GM19240 (cell line): ENCODE measurements around the gene TCF25.
"Not testable (repeated sequence)": the region's sequence is repeated elsewhere in the genome, so short reads cannot be mapped to it uniquely, and the experiment has no call there.

Experiments
- DNase-seq: peaks from one replicate; pipeline ENCODE4 v3.0.0; 2011; ENCODE audit warnings: low spot score; ENCODE audit not compliant: insufficient read length

Gene TCF25

GRCh38 chr16:89873109-89873971, at the start of gene TCF25:
Gene TCF25 (plus strand): TSS chr16:89873592. CDS start chr16:89873668, 76 bp downstream.
- peak; percentile 48 for DNase-seq

DNA sequence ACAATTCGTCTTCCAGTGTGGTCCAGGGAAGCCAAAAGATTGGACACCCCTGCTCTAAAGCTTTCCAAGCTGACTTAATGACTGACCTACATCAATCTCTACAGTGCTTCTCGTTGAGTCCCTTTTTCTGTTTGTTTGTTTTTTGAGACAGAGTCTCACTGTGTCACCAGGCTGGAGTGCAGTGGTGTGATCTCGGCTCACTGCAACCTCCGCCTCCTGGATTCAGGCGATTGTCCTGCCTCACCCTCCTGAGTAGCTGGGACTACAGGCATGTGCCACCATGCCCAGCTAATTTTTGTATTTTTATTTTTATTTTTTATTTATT, 49.6 kb upstream of the TCF25 start:
- DNase-seq = not testable (repeated sequence)

DNA sequence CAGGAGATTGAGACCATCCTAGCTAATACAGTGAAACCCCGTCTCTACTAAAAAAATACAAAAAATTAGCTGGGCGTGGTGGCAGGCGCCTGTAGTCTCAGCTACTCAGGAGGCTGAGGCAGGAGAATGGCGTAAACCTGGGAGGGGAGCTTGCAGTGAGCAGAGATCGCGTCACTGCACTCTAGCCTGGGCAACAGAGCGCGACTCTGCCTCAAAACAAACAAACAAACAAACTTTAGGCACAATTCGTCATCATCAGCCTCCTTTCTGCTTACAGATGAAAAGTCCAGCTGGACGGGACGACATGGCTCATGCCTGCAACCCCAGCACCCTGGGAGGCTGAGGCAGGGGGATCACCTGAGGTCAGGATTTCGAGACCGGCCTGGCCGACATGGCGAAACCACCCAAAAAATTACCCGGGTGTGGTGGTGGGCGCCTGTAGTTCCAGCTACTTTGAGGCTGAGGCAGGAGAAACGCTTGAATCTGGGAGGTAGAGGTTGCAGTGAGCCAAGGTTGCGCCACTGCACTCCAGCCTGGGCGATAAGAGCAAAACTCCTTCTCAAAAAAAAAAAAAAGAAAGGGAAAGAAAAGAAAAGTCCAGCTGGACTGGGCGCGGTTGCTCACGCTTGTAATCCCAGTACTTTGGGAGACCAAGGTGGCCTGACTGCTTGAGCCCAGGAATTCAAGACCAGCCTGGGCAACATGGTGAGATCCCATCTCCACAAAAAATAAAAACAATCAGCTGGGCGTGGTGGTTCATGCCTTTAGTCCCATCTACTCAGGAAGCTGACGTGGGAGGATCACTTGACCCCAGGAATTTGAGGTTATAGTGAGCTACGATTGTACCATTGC, 46.6 kb upstream of the TCF25 start:
- no peak for DNase-seq

GRCh38 chr16:89827383-89828198, 45.8 kb upstream of the TCF25 start:
- no peak for DNase-seq

- DNase-seq = no peak
Observed at GRCh38 chr16:89828199-89828869, 45.1 kb upstream of the TCF25 start, which contains the start of gene SPIRE2. Gene SPIRE2 (plus strand): TSS chr16:89828475. CDS start chr16:89828551, 76 bp downstream.

- DNase-seq = no peak
Observed at GRCh38 chr16:89828870-89829629, 44.3 kb upstream of the TCF25 start.

DNA sequence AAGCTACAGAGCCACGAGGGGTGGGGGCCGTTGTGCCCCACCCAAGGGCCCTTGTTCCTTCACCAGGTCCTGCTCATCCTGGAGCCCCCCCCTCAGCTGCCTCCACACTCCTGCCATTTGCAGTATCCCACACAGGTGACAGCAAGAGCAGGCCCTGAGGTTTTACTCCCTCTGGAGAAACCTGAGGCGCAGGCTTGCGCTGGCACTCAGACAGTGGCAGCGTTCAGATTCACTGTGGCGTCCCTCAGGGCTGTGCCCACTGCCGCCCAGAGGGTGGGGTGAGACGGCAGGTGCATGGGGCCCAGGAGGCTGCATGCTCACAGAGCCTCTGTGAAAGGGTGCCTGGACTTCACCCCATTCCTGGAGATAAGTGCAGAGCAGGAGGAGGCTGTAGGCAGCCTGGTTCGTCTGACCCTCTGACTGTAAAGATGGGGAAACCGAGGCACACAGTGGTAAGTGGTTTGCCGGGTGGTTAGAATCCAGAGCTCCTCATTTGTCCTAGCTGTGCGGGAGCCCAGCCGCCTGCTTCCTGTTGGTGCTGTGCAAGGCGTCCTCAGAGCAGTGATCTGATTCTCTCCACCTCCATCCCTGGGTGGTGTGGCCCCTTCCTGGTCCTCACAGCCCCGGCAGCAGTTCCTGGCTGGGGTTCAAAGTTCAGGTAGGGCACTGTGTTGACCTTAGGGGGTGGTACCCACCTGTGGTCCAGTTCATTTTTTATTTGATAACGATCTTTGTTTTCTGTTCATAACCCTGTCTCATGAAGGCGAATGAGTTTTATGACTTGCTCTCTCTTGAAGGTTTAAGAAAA, 43.6 kb upstream of the TCF25 start:
- no peak for DNase-seq

DNA sequence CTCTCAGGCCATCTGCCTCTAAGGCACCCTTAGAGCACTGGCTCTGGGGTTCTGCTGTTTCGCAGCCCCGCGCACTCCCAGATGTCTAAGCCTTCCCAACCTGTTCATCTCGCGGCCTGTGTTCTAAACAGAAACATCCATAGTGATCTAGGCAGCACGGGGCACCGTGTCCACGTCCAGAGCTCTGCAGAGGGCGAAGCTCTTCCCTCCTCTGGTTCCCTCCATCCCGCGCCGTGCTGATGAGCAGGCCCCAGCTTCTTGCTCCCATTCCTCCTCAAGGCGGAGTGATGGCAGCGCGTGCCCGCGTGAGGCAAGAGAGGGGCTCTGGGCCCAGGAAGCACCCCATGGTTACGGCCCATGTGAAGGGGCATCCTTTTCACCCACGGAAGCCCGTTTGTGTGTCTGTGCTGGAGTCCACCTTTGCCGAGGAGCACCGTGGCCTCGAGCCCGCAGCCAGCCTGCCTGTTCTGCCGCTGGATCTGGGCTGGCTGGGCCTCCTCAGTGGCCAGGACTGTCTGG, 41.5 kb upstream of the TCF25 start:
- DNase-seq = no peak

GRCh38 chr16:89833664-89834363, 39.6 kb upstream of the TCF25 start:
- DNase-seq = not testable (repeated sequence)

DNA sequence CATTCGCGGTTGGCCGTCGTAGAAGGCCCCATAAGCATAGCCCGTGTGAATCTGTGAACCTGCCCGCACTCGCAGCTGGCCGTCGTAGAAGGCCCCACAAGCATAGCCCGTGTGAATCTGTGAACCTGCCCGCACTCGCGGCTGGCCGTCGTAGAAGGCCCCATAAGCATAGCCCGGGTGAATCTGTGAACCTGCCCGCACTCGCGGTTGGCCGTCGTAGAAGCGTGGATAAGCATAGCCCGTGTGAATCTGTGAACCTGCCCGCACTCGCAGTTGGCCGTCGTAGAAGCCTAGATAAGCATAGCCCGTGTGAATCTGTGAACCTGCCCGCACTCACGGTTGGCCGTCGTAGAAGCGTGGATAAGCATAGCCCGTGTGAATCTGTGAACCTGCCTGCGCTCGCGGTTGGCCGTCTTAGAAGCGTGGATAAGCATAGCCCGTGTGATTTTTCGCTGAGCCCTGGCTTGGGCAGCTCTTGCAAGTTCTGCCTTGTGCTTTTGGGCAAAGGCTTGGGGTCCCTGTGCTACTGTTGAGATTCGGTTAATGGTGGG, 38.5 kb upstream of the TCF25 start:
- not testable (repeated sequence) for DNase-seq

DNA sequence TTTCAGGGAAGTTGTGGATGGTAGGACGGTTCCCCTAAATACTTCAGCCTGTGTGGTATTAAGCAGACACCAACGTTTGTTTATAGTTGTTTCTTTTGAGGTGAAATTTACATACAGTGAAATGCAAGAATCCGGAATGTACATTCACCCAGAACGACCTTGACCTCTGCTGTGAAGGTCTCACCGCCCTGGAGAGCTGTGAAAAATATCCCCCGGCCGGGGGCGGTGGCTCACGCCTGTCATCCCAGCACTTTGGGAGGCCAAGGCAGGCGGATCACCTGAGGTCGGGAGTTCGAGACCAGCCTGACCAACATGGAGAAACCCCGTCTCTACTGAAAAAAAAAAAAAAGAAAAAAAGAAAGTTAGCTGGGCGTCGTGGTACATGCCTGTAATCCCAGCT, 36.9 kb upstream of the TCF25 start:
- DNase-seq = not testable (repeated sequence)

GRCh38 chr16:89837014-89837546, 36.3 kb upstream of the TCF25 start:
- DNase-seq = no peak

DNA sequence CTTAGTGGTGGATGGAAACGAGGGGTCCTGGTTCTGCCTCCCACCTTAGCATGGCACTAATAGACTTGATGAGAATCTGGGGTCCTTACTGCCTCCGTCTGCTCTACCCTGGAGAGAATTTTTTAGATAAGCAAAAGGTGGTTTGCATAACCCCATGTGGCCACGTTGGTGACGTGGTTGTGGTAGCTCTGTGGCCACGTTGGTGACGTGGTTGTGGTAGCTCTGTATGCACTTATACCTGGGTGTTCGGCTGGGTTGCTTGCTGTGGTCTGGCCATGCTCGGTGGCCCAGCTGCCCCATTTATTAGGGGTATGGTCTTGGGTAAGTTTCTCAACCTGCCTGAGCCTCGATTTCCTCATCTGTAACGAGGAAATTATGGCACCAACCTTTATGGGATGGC, 32.1 kb upstream of the TCF25 start:
- no peak for DNase-seq

DNA sequence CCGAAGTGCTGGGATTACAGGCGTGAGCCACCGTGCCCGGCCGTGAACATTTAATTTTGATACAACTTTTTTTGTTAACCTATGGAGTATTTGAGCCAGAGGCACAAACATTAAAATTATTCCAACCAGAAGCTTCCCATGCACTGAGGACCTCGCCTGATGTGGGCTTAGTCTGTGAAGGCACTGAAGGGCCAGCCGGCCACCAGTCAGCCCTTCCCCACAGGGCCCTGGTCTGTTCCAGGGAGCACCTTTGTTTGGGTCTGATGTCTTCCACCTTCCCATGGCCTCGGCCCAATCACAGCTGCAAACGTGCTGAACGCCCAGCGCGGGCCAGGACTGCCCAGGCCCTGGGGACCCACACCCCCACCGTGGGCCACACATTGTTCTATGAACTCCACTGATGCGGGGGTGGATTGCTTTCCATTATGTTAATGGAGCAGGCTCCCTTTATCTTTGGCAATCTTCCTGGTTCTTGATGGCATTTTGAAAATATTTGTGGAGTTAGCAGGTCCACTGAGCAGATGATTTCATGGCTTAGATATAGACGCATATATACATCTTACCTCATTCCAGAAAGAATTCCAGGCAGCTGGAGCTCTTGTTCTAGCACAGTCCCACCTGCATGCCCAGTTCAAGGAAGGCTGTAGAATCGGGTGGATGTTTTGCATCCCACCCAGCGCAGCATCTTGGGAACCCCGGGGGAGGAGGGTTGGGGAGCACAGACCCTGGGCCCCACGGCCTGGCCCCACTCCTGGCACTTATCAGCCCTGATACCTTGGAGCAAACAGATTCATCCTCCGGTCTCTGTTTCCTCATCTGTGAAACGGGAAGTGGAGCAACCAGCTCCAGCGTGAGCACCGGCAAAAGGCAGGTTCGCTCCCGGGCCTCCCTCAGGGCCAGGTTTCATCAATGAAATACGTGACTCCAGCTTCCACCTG, 30.7 kb upstream of the TCF25 start:
- no peak for DNase-seq

- DNase-seq = no peak
Observed at GRCh38 chr16:89843409-89844350, 29.7 kb upstream of the TCF25 start.
